Mammary microvascular endothelial cell (primary cell): ENCODE results near the gene CHRFAM7A. TPM values are rescaled to one million over a fixed set of nuclear protein-coding genes. Genes with fewer than 3 reads are reported as not detected.

ENCODE experiments used
- total RNA-seq: library from RNA; depleted of rRNA; stranded (reverse); fragments of >200 nt; gene quantifications from 2 replicates; pipeline ENCODE4 v1.2.3, GENCODE V29; 2015

Gene CHRFAM7A
- total RNA-seq, result 0.10 TPM in 1 of 2 replicates, not detected in the other

GRCh38 chr15:30392766-30393663, at the start of gene CHRFAM7A:
Gene CHRFAM7A, minus strand, starts transcription at chr15:30393540. Its CDS starts 10,189 bp downstream, at chr15:30383351.

GRCh38 chr15:30414160-30414559, 20.8 kb upstream of the CHRFAM7A start, which contains the start of gene GOLGA8R:
Gene GOLGA8R, minus strand, starts transcription at chr15:30414260. Its CDS starts 98 bp downstream, at chr15:30414162.

Other genes with a start within 250 kb of the CHRFAM7A start
- 0.20 TPM in 1 of 2 replicates, not detected in the other for gene GOLGA8R, start 20.7 kb upstream of the CHRFAM7A start, total RNA-seq
- gene GOLGA8Q, start 158.5 kb upstream of the CHRFAM7A start, total RNA-seq, result not detected in 2 replicates
- gene GOLGA8H, start 210.5 kb upstream of the CHRFAM7A start, total RNA-seq, result 0.20 and 0.60 TPM in 2 replicates